NCI-H2171 treated with DMSO at 0.1 percent for 48 hours (cell line): Measurements from ENCODE around the gene GPR137.

Experiments
- DNase-seq: peaks from one replicate; lab custom pipeline; 2025; lab: John Stamatoyannopoulos, UW

GPR137 gene

DNA sequence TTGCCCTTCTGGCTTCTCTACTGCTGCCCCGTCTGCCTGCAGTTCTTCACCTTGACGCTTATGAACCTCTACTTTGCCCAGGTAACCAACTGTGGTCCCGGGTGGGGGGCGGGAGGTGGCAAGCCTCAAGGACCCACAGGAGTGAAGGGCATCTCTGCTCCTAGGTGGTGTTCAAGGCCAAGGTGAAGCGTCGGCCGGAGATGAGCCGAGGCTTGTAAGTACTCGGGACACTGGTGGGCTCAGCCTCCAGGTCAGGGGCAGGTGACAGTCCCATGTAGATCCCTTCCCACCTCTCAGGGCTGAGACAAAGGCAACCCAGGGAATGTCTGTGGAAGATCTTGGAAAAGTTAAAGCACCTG, 1.1 kb downstream of the GPR137 start:
- no peak for DNase-seq

DNA sequence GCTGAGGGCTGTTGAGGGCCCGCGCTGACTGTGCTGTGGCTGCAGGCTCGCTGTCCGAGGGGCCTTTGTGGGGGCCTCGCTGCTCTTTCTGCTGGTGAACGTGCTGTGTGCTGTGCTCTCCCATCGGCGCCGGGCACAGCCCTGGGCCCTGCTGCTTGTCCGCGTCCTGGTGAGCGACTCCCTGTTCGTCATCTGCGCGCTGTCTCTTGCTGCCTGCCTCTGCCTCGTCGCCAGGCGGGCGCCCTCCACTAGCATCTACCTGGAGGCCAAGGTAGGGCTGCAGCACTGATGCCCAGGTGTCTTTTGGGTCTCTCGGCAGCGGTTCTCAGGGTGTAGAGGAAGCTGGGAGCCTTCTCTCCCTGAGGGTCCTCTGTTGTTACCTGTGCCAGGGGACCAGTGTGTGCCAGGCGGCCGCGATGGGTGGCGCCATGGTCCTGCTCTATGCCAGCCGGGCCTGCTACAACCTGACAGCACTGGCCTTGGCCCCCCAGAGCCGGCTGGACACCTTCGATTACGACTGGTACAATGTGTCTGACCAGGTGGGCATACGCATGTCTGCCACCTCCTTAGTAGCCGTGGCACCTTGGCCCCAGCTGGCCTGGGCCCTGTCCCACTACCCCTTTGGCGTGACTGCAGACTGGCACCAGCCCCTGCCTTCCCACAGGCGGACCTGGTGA, 2.2 kb downstream of the GPR137 start:
- no peak for DNase-seq

DNA sequence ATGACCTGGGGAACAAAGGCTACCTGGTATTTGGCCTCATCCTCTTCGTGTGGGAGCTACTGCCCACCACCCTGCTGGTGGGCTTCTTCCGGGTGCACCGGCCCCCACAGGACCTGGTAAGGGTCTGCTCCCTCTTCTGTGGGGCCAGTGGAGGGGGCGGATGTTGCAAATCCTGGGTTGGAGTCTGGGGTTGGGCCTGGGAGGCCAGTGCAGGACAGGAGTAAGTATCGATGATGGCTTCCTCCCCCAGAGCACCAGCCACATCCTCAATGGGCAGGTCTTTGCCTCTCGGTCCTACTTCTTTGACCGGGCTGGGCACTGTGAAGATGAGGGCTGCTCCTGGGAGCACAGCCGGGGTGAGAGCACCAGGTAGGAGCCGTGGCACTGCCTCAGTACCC, 2.7 kb downstream of the GPR137 start:
- DNase-seq = no peak

DNA sequence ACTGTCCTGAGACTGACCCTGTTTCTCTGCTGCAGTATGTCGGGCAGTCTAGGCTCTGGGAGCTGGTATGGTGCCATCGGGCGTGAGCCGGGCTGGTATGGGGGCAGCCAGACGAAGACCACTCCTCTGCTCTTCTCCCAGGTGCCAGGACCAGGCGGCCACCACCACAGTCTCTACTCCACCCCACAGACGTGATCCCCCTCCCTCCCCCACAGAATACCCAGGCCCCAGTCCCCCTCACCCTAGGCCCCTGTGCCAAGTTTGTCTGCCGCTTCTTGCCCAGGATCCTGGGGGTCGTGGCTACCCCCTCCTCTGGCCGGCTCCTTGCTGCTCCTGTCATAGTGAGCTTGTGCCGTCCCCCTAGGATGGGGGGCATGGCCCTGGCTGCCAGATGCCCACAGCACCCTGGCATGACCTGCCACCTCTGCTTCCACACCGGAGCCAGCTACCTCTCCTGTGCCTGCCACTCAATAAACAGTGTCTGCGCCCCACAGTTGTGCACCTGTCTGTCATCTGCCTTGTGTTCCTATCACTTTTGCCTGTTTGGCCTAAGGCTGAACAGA, 3.4 kb downstream of the GPR137 start:
- no peak for DNase-seq

DNA sequence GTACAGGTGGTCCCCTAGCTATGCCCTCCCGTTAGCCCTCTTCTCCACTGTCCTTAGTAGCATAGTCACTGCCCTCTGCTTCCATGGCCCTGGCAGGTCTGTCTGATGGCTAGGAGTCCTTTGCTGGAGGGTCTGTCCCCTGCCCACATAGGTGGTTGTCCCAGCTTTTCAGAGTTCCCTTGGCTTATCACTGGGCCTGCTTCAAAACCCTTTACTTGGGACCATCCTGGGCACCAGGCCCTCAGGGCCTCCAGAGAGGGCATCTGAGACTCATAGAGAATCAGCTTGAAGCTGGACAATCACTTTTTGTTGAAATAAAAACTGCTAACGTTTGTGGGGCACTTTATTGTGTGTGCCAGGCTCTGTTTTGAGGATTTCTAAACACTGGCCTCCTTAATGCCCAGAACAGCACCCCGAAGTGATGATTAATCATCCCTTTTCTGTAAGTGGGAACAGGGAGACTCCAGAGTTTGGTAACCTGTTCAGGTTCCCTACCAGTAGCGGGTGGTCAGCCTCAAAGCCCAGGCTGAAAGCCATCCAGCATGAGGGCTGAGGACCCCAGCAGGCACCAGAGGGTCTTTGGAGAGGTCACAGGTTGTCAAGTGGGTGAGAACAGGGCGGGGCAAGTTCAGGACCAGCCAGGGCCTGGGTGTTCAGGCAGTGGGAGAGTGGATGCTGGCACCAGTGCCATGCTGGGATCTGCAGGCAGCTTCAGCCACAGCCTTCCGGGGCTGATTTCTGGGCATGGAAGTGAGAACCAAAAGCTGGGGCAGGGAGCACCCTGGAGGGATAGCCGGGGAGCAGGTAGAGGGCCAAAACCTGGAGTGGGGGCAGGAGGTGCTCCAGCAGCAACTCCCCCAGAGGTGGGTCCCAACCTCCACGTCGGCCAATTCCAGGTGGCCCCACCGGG, 5.0 kb downstream of the GPR137 start:
- DNase-seq = no peak

DNA sequence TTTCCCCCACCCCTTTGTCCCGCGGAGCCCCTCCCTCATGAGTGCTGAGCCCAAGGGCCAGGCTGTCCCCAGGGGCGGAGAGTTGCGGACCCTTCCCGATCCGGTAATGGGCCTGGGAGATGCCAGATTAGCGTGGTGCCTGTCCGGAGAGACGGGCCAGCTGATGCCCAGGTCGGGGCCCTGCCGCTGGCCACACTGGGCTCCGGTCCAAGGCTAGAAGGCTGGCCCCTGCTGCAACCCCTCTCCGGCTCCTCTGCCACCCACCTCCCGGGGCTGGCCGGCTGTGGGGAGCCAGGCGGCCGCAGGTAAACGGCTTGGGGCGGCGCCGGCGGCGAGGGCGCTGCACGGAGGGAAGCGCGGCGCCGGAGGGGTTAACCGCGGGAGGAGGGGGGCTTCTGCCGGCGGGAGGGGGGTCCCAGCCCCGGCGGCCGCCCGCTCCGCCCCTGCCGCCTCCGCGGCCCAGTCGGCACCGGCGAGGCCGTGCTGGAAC, 5.7 kb downstream of the GPR137 start, which contains the start of gene KCNK4:
Gene KCNK4, plus strand, starts transcription at position 41 of the 490 bp plus-strand sequence. CDS start 1,717 bp downstream, outside the sequence.
- no peak for DNase-seq

DNA sequence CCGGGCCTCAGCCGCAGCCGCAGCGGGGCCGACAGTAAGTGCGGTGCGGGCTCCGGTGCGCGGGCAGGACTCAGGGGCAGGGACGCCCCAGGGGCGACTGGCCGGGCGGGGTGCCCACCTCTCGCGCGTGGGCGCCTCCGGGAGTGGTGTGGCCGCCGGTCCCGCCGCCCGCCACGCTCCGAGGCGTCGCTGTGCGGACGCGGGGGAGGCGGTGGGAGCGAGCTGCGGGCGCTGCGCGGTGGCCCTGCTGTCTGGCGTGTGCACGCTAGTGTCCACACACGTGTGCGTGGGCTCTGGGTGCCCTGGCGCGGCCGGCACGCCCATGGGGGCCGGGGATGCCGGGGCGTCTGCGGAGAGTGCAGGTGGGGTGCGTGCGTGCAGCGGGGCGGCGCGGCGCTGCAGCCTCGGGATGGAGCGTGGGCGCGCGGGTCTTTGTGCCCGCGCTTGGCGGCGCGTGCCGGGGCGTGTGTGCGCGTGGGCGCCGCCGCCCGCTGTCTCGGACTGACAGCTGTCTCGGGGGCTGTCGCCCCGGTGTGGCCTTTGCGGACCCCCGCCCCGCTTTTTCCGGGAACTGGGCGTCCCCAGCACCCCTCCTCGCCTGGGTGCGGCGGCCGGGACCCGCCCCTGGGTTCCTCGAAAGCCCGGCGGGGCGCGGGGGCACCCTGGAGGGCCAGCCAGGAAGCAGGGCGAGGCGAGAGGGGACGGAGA, 6.3 kb downstream of the GPR137 start:
- no peak for DNase-seq

DNA sequence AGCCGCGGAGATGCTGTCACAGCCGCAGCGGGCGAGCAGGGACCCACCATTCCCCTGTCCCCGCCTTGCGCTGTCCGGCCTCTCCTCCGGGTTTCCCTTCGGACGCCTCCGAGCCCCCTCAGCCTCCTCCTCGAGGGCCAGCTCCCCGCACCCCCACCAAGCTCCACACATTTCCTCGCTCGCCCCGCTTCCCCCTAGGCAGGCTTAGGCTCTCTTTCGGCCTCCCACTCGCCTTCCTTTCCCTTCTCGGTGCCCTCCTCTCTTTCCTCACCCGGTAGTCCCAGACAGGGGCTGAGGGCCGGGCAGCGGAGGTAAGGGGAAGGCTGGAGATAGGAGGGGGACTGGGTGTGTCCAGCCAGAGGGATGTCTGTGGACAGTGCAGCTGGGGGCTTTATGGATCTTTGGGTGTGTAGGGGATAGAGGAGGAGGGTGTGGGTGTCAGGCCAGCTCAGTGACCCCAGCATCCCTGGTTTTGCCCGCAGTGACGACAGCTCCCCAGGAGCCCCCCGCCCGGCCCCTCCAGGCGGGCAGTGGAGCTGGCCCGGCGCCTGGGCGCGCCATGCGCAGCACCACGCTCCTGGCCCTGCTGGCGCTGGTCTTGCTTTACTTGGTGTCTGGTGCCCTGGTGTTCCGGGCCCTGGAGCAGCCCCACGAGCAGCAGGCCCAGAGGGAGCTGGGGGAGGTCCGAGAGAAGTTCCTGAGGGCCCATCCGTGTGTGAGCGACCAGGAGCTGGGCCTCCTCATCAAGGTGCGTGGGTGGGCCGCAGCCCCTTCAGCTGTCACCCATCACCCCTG, 7.0 kb downstream of the GPR137 start:
- no peak for DNase-seq

DNA sequence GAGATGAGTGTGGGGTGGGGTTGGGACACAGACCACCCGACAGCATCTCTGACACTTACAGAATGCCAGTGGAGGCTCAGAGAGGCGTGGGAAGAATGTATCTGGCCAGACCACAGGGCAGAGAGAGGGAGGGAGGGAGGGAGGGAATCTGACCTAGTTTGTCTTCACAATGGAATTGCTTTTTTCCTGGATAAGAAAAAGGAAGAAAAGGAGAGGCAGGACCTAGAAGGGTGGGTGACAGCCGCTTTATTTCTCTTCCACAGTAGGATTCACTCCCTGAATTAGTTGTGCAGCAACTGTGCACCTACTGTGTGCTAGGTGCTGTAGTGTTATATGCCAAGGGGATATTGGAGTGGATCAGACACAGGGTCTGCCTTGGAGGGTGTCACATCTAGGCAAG, 9.1 kb downstream of the GPR137 start:
- no peak for DNase-seq

DNA sequence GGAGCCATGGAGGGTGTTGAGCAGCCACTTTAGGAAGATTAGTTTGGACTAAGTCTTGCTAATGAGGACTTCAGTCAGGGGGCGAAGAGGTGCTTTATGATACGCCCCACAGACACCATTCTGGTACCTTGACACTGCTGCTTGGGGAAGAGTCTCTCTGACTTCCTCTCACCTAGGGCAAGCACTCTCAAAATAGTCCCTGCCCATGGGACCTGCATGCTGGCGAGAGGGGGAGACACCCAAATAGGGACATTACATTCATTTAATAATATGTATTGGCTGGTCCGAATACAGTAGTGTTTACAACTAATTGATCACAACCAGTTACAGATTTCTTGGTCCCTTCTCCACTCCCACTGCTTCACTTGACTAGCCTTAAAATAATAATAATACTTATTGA, 10.1 kb downstream of the GPR137 start:
- DNase-seq = no peak

DNA sequence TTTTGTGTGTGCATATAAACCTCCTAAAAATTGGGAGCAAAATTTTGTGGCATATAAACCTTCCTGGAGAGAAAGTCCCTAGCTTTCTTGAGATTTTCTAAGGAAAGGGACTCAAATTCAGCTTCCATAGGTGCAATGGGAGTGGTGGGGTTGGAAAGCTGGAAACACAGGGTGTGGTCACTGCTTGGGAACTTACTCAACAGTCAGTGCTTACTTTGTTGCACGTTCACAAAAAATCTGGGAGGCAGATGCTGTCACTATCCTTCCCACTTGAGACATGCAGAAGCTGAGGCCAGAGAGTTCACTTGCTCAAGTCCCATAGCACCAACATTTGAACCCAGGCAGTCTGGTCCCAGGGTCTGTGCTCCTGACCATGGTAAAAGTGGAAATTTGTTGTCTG, 10.6 kb downstream of the GPR137 start:
- DNase-seq = no peak

DNA sequence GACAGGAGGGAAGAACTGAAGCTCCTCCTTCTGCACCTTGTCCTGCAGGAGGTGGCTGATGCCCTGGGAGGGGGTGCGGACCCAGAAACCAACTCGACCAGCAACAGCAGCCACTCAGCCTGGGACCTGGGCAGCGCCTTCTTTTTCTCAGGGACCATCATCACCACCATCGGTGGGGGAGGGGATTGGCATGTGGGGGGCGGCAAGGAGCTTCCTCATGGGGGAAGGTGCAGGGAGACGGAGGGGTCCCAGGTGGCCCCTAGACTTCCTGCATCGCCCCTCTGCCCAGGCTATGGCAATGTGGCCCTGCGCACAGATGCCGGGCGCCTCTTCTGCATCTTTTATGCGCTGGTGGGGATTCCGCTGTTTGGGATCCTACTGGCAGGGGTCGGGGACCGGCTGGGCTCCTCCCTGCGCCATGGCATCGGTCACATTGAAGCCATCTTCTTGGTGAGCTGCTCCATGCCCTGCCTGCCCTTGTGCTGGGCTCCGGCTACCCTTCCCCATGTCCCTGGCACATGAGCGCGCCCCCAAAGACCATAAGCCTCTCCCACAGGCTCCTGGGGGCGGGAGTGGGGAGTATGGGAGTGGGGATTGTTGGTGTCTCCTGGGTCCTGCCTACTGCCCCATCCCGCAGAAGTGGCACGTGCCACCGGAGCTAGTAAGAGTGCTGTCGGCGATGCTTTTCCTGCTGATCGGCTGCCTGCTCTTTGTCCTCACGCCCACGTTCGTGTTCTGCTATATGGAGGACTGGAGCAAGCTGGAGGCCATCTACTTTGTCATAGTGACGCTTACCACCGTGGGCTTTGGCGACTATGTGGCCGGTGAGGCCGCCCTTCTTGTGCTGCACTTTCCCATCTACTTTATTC, 11.4 kb downstream of the GPR137 start:
- no peak for DNase-seq

DNA sequence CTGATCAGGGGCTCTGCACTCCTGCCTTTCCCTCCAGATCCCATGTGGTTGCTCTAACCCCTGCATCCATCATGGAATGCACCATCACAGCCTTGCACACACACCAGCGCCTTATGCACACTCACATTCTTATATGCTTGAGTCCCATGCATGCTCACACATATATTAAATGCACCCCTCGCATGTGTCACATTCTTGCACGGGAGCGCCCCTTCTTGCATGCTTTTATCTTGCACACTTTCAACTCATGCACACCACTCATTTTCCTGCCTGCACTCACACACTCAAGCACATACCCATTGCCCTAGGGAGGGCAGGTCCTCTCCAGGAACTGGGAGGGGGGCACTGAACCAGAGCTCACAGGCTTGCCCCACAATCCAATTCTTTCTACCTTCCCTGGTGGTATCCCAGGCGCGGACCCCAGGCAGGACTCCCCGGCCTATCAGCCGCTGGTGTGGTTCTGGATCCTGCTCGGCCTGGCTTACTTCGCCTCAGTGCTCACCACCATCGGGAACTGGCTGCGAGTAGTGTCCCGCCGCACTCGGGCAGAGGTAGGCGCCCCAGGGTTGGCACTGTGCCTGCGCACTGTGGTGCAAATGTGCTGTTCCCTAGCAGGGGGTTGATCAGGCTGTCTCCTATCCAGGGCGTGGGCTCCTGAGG, 12.2 kb downstream of the GPR137 start:
- no peak for DNase-seq

DNA sequence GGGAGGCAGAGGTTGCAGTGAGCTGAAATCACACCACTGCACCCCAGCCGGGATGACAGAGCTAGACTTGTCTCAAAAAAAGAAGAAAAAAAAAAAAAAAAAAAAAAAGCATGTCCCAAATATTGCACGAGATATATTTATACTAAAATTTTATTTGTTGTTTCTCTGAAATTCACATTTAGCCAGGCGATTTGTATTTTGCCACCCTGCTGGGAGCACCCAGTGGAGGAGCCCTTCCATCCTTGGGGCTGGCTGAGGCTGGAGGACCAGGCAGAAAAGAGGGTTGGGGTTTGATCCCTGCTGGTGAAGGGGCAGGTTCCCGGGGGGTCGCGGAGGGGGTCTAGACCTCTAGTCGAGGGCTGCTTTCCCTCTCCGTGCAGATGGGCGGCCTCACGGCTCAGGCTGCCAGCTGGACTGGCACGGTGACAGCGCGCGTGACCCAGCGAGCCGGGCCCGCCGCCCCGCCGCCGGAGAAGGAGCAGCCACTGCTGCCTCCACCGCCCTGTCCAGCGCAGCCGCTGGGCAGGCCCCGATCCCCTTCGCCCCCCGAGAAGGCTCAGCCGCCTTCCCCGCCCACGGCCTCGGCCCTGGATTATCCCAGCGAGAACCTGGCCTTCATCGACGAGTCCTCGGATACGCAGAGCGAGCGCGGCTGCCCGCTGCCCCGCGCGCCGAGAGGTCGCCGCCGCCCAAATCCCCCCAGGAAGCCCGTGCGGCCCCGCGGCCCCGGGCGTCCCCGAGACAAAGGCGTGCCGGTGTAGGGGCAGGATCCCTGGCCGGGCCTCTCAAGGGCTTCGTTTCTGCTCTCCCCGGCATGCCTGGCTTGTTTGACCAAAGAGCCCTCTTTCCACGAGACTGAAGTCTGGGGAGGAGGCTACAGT, 13.6 kb downstream of the GPR137 start:
- DNase-seq = no peak

DNA sequence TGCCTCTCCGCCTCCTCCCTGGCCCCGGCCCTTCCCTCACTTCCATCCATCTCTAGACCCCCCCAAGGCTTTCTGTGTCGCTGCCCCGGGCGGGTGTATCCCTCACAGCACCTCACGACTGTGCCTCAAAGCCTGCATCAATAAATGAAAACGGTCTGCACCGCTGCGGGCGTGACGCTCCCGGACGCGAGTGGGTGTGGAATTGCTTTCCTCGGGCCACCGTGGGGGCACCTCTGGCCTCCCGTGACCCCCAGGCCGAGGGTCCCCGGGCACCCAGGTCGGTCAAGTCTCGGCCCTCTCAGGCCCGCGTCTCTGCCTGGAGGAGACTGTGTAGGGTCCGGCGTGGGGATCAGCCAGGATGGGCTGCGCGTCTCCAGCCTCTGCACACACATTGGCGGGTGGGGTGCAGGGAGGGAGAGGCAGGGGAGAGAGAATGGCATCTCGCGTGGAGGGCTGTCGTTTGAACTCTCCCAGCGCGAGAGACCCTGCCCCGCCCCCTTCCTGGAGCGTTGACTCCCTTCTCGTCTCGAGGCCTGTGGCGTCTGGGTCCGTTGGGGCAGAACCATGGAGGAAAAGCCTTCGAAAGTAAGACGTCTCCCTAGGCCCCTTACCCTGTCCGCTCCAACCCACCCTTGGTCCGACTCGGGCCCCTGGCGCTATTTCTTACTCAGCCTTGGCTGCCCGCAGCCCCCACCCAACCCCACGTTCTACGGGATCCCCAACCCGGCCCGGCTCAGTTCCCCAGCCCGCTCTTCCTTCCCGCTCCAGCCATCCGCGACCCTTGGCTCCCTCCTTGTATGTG, 14.4 kb downstream of the GPR137 start, which contains the start of gene CATSPERZ:
Gene CATSPERZ, plus strand, starts transcription at position 512 of the 802 bp plus-strand sequence. Its CDS starts 53 bp downstream, at position 565.
- DNase-seq = no peak

DNA sequence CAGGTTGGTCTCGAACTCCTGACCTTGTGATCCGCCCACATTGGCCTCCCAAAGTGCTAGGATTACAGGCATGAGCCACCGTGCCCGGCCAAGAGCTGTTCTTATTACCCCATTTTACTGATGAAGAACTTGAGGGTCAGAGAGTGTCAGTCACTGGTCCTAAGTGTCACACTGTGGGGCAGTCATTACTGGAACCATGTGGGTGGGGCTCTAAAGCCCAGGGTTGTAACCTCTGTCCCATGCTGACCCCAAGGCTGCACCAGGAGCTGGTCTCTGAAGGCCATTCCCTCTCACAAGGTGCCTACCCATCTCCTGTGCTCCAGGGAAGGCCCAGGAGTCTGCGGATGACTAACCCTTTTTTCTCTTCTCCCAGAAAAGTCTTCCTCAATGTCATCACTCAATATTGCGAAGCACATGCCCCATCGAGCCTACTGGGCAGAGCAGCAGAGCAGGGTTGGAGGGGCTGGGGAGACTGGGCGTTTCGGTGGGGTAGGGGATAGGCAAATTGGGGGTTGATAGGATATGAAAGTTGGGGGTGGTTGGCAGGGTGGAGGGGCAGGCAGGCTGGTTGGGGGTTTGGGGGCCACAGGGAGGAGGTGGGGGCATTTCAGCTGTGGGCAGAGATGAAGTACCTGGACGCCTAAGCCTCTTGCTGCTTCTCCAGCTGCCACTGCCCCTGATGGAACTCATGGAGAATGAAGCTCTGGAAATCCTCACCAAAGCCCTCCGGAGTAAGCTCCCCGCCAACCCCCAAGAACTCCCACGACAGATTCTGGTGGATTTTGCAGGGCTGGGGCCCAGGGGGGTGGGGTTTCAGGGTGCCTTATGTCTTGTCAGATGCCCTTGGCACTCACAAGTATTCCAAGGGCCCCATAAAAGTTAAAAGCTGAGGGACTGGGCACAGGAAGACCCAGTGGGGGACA, 17.7 kb downstream of the GPR137 start:
- no peak for DNase-seq

DNA sequence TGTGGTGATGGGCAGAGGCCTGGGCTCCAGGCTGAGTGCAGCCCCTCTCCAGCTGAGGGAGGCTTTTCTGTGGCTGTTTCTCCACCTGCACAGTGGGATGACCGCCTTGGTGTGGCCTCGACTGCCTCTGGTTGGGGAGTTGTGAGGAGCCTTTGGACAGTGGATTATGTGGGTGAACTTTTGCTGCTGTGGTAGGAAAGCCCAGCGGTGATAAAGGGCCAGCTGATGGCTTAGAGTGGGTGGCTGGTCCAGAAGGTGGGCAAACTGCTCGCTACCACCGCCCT, 18.3 kb downstream of the GPR137 start:
- no peak for DNase-seq
